ENCODE data around the gene AP1G2.
"Not testable (repeated sequence)": the region's sequence is repeated elsewhere in the genome, so short reads cannot be mapped to it uniquely, and the experiment has no call there.

- TF ChIP-seq CTCF (conservative IDR thresholded peaks at IDR 0.05; ENCODE audit: low read depth, low read length); POLR2A (IDR thresholded peaks at IDR 0.05; ENCODE audit: low read depth, low read length); MAFK (IDR thresholded peaks at IDR 0.05; ENCODE audit: low read depth, low read length); RAD21 (IDR thresholded peaks at IDR 0.05; ENCODE audit: low read length); SMC3 (IDR thresholded peaks at IDR 0.05; ENCODE audit: low read depth, low read length); MAZ (IDR thresholded peaks at IDR 0.05; ENCODE audit: borderline replicate concordance, low read depth, low read length): not testable (repeated sequence)
These were observed 17.1 kb upstream of the AP1G2 start for GRCh38 chr14:23584527-23585203.

Measured in IMR-90 (cell line).